Measurements from ENCODE around the gene ADH6. TPM values are rescaled to one million over a fixed set of nuclear protein-coding genes. Genes with fewer than 3 reads are reported as not detected.
"Not testable (repeated sequence)": the region's sequence is repeated elsewhere in the genome, so short reads cannot be mapped to it uniquely, and the experiment has no call there.

ADH6 gene
- total RNA-seq, 1 donor from 2014 or later: 0.50 TPM

- TF ChIP-seq CTCF (IDR thresholded peaks at IDR 0.05): no peak
- Histone ChIP-seq H3K27ac (no peak overlapping the region), H3K27me3 (ENCODE audit: low read depth) (no peaks in the 10 kb centered on the region), H3K4me1 (no peaks in the 10 kb centered on the region), H3K4me3 (no peak overlapping the region), H3K9me3 (no peaks in the 10 kb centered on the region), H3K36me3 (no peaks in the 10 kb centered on the region)
- DNase-seq (no peak), ATAC-seq (no peak)
- intact Hi-C loops (cut with DNase I): no loop called here
These were observed 15.4 kb upstream of the ADH6 start for GRCh38 chr4:99234331-99235010.

- ATAC-seq; H3K27me3 ChIP-seq (ENCODE audit: low read depth); H3K27ac ChIP-seq; H3K4me1 ChIP-seq; H3K4me3 ChIP-seq; DNase-seq; H3K36me3 ChIP-seq; H3K9me3 ChIP-seq; intact Hi-C loops (cut with DNase I): not testable (repeated sequence)
These were observed 14.4 kb upstream of the ADH6 start for GRCh38 chr4:99233397-99233796.

- H3K27me3 ChIP-seq (ENCODE audit: low read depth); DNase-seq; ATAC-seq; H3K36me3 ChIP-seq; H3K4me1 ChIP-seq; H3K27ac ChIP-seq; H3K4me3 ChIP-seq; H3K9me3 ChIP-seq; intact Hi-C loops (cut with DNase I): not testable (repeated sequence)
These were observed 9.7 kb upstream of the ADH6 start for GRCh38 chr4:99228706-99229105.

- H3K4me1 ChIP-seq; intact Hi-C loops (cut with DNase I); H3K27ac ChIP-seq; H3K36me3 ChIP-seq; DNase-seq; H3K27me3 ChIP-seq (ENCODE audit: low read depth); H3K4me3 ChIP-seq; ATAC-seq; H3K9me3 ChIP-seq: not testable (repeated sequence)
These were observed 8.6 kb upstream of the ADH6 start for GRCh38 chr4:99227646-99228045.

GRCh38 chr4:99221980-99222379 is 2.9 kb upstream of the ADH6 start:
- intact Hi-C loops (cut with DNase I): no loop called here
- Histone ChIP-seq H3K4me1 (no peaks in the 10 kb centered on the region), H3K36me3 (no peaks in the 10 kb centered on the region), H3K27me3 (ENCODE audit: low read depth) (no peaks in the 10 kb centered on the region), H3K4me3 (no peak overlapping the region), H3K9me3 (no peaks in the 10 kb centered on the region), H3K27ac (no peak overlapping the region)
- ATAC-seq (no peak), DNase-seq (no peak)
- no peak for TF ChIP-seq CTCF (IDR thresholded peaks at IDR 0.05)

- no peaks in the 10 kb centered on the region for H3K9me3 ChIP-seq
- no peaks in the 10 kb centered on the region for H3K36me3 ChIP-seq
- DNase-seq (no peak), ATAC-seq (no peak)
- intact Hi-C loops (cut with DNase I): no loop called here
- H3K4me3 ChIP-seq: no peak overlapping the region
- H3K4me1 ChIP-seq: no peaks in the 10 kb centered on the region
- no peaks in the 10 kb centered on the region for H3K27me3 ChIP-seq (ENCODE audit: low read depth)
- TF ChIP-seq CTCF (IDR thresholded peaks at IDR 0.05): no peak
- H3K27ac ChIP-seq: no peak overlapping the region
These were observed 433 bp upstream of the ADH6 start for GRCh38 chr4:99219479-99219878.

- no peak overlapping the region for H3K4me3 ChIP-seq
- intact Hi-C loops (cut with DNase I): no loop called here
- H3K4me1 ChIP-seq: no peaks in the 10 kb centered on the region
- no peaks in the 10 kb centered on the region for H3K9me3 ChIP-seq
- no peak overlapping the region for H3K27ac ChIP-seq
- TF ChIP-seq CTCF (IDR thresholded peaks at IDR 0.05): no peak
- H3K27me3 ChIP-seq (ENCODE audit: low read depth): no peaks in the 10 kb centered on the region
- ATAC-seq: no peak
- no peak for DNase-seq
- H3K36me3 ChIP-seq: no peaks in the 10 kb centered on the region
These were observed 3.5 kb downstream of the ADH6 start for GRCh38 chr4:99215521-99215920.

Measured in lower lobe of right lung (tissue), 2 donors.